HG03565 (cell line): Measurements from ENCODE around the gene ABHD1.
"Not testable (repeated sequence)": the region's sequence is repeated elsewhere in the genome, so short reads cannot be mapped to it uniquely, and the experiment has no call there.

Experiments used
- ATAC-seq: cut with Tn5 transposase; IDR thresholded peaks from one replicate; pipeline ENCODE4 v1.9.1; 2021; ENCODE audit warnings: mild to moderate bottlenecking, moderate library complexity; ENCODE audit not compliant: unreplicated experiment

Gene ABHD1

GRCh38 chr2:27162151-27163121 lies 38.8 kb downstream of the ABHD1 start:
- no peak for ATAC-seq

GRCh38 chr2:27164960-27165763 lies 41.5 kb downstream of the ABHD1 start:
- no peak for ATAC-seq

GRCh38 chr2:27170581-27171337 lies 47.1 kb downstream of the ABHD1 start:
- ATAC-seq: no peak

- ATAC-seq: no peak
Measured at GRCh38 chr2:27171351-27171848, 47.8 kb downstream of the ABHD1 start.

GRCh38 chr2:27174638-27175037 lies 51.0 kb downstream of the ABHD1 start:
- ATAC-seq: no peak

- no peak for ATAC-seq
Measured at GRCh38 chr2:27175330-27175729, 51.7 kb downstream of the ABHD1 start.

- ATAC-seq: not testable (repeated sequence)
Measured at GRCh38 chr2:27175781-27176180, 52.2 kb downstream of the ABHD1 start.

GRCh38 chr2:27177441-27178351 lies 54.1 kb downstream of the ABHD1 start:
- ATAC-seq: no peak

- no peak for ATAC-seq
Measured at GRCh38 chr2:27178469-27178868, 54.9 kb downstream of the ABHD1 start.

GRCh38 chr2:27179344-27180000 lies 55.9 kb downstream of the ABHD1 start:
- ATAC-seq: no peak
